SH-SY5Y (cell line): ENCODE results near the gene PCDHGA9.

ENCODE experiments used
- GATA2 ChIP-seq: IDR thresholded peaks from 2 replicates; pipeline ENCODE4 v1.6.1; 2011; ENCODE audit warnings: mild to moderate bottlenecking, low read depth, low read length
- GATA3 ChIP-seq: IDR thresholded peaks from 2 replicates; pipeline ENCODE4 v1.6.1; 2011; ENCODE audit warnings: low read depth, mild to moderate bottlenecking, low read length, moderate library complexity

DNA sequence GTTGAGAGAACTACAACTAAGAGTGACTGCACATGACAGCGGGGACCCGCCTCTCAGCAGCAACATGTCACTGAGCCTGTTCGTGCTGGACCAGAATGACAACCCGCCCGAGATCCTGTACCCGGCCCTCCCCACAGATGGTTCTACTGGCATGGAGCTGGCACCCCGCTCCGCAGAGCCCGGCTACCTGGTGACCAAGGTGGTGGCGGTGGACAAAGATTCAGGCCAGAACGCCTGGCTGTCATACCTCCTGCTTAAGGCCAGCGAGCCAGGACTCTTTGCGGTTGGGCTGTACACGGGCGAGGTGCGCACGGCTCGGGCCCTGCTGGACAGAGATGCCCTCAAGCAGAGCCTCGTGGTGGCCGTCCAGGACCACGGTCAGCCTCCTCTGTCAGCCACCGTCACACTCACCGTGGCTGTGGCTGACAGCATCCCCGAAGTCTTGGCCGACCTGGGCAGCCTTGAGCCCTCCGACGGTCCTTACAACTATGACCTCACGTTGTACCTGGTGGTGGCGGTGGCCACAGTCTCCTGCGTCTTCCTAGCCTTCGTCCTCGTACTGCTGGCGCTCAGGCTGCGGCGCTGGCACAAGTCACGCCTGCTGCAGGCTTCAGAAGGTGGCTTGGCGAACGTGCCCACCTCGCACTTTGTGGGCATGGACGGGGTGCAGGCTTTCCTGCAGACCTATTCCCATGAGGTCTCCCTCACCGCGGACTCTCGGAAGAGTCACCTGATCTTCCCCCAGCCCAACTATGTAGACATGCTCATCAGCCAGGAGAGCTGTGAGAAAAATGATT, 17.9 kb upstream of the PCDHGA9 start:
- TF ChIP-seq GATA3 (no peak), GATA2 (no peak)
